HG03139 (cell line): ENCODE data around the gene LMF1.

ENCODE experiments used
- ATAC-seq: cut with Tn5 transposase; IDR thresholded peaks from one replicate; pipeline ENCODE4 v1.9.1; 2021; ENCODE audit not compliant: unreplicated experiment

The LMF1 gene

DNA sequence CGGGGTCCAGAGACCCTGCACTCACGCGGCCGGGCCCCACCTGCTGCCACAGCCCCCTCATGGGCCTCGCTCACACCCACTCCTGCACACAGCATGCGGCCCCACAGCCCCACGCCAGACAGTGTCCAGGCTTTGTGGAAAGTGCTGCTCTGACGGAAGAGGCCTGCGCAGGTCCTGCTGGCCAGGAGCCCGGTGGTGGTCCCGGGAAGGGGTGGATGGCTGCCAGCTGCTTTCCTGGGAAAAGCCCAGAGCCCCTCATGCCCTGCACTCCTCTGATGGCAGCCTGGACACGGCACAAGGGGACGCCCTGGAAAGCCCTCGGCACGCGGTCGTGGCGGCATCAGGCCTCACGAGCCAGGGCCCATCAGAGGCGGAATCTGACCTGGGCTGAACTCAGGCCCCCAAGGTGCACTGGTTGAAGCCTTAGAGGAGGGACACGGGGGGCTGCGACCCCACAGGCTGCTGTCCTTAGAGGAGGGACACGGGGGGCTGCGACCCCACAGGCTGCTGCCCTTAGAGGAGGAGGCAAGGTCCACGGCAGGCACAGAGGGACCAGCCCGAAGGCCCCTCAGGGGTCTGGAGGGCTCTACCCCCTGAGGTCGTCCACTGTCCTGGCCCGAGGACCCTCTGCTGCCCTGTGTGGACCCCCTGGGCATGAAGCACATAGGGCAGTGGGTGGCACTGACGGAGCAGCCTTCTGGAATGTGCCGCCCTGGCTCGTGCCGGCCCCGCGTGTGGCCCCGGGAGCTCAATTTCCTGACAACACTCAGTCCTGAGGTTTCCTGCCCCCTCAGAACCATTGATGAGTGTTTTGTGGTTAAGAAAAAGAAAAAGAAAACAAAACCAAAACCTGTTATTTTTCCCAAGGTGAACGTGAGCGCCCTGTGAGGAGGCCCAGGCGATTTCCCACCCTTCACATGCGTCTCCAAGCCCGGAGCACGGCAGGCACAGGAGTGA, 32.9 kb upstream of the LMF1 start:
- no peak for ATAC-seq

DNA sequence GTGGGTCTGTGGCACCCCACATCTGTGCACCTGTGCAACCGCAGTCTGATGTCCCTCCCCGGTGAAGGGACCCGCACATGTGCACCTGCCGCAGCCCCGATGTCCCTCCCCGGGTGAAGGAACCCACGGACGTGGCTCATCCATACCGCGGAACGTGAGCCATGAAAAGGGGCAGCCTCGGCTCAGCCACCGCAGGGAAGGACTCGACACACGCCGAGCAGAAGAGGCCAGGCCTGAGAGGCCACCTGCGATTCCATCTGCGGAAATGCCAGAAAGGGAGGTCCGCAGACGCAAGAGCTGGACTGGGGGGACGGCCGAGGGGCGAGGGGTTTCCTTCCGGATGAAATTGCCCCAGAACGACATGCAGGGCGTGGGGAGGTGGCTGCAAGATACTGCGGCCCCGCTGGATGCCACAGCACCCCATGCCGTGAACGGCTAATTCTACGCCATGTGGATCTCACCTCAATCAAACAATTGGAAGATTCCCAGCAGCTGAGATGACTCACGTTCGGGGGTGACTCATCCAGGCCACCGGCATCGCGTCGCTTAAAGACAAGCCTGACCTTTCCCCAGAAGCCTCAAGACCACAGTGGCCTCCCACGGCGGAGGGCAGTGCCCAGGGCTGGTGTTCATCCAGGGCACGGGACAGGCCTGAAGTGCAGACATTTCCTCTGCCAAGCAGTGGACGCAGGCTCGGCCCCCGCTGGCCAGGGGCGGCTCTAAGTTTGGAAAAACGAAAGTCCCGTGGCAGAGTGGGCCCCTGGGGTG, 31.8 kb upstream of the LMF1 start:
- ATAC-seq = no peak

DNA sequence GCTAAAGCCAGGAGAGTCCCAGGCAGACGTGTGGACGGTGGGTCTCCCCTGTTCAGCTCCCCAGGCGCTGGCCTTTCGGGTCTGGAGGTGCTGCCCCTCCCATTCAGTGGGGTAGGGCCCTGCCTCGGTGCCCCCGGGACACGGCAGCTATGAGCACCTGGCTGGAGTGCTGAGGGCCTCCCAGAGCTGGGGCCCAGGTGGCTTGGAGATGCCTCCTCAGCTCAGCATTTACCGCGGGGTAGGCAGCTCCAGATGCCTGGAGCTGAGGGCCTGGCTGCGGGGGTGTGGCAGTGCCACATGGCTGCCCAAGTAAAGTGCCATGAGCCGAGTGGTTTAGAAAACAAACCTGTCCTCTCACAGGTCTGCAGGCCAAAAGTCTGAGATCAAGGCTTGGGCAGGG, 30.3 kb upstream of the LMF1 start:
- no peak for ATAC-seq

DNA sequence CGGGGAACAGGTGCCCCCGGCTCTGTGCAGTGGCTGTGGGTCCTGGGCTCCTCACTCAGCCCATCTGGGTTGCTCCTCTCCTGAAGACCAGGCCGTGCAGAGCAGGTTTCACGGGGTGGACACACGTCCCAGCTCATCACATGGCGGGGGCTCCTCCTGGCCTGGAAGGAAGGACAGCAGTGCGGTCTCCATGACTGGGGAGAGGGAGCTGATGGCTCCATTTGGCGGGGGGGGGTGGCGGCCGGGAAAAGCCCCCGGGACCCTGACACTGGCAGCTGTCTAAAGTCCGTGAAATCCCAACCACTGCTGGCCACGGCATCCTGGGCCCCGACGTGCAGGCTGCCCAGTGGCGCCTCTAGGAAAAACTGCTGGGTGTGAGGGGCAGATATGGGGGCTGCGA, 29.8 kb upstream of the LMF1 start:
- ATAC-seq = no peak

DNA sequence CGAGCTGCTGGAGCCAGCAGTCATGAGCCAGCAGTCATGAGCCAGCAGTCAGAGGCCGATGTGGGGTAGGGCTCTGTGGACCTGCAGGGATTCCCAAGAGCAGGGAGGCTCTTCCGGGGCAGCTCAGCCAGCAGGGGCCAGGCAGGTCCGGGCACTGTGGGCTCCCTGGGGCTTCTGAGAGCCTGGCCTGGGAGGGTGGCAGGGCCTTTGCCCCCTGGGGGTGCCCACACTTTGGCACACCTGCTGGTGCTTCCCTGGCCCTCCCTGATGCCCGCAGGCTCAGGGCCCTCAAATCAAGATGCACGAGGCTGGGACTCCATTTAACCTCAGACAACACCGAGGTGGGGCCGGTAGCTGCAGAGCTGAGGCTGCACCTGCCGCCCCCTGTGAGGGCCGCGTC, 28.9 kb upstream of the LMF1 start:
- ATAC-seq = no peak

DNA sequence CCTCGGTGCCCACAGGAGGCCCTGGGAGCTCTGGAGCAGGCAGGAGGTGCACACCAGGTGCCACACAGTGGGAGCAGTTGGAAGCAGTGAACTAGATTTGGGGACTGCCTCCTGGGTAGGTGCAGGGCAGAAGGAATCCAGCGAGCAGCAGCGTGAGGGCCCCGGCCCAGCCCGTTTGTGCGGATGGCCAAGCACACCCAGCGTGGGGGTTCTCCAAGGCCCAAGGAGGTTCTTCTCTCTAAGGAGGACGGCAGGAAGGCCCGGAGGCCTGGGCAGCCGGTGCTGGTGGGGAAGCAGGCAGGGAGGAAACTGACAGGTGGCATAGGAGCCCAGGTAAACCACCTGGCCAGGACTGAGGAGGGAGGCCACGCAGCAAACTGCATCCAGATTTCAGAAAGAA, 27.8 kb upstream of the LMF1 start:
- no peak for ATAC-seq

DNA sequence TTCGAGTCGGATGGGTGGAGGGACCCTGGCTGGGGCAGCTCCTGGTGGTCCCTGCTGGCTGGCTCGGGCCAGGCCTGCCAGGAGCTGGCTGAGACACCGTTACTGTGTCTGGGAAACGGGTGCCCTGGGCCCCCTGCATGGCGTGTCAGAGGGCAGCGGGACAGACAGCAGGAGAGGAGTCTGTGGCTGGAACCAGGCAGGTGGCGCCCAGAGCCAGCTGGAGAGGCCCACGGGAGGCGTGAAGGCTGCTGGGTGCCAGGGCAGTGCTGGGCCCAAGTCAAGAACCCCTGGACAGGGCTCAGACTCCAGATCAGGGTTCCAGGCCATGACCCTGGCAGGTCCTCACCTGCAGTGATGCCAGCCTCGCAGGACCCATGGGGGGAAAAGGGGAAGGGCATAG, 27.4 kb upstream of the LMF1 start:
- ATAC-seq = no peak

DNA sequence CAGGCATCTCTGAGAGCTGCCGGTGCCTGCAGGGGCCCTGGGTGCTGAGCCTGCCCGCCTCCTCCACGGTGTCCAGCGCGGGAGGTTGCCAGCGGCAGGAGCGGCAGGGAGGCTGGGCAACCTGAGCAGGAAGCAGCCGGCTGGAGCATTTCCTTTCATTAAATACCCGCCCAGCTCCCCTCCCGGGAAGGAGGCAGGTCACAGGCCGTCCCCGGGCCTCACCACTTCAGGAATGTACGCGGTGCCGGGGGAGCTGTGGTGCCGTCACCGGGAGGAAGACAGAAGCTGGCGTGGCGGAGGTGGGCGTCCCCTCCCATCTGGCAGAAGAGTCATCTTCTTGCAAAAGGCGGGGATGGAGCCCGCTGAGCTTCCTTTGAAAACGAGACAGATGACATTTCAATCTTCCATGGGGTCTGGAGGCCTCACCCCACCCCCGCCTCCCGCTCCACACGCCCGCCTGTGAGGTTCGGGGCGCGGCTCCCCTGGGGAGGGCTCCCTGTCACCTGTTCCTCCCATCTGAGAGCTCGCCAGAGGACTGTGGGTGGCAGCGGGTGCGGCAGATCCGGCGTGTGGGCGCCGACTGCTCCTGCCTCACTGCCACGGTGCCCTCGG, 26.8 kb upstream of the LMF1 start:
- no peak for ATAC-seq

DNA sequence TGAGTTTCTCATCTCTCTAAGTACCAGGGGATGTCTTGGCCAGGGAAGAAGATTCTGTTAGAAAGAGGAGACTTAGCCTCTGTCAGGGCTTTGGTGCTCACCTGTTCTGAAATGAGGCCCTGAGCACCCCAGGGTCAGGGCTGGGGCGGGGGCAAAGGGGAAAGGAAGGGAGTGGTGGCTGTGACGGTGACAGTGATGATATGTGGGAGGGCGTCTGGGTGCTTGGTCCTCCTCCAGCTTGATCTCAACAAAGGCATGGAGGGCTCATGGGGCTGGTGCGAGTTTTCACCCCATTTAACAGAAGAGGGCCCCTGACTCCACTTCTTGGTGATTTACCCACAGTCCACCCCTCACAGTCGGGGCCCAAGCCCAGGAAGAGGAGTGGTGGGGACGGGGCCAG, 25.9 kb upstream of the LMF1 start:
- no peak for ATAC-seq

DNA sequence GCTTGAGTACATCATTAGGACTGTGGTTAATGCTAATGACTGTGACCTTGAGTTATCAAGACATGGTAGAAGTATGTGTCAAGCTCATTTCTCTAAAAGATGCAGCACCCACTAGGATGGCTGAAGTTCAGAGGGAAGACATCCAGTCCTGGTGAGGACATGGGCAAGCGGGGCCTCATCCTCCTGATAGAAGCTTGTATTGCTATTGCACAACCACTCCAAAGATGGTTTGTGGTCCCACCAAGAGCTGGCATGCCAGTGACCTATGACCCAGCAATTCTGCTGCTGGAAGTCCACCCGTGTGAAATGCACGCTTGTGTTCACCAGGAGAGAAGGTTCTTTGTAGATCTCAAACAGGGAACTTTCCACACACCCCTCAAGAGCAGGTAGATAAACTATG, 25.0 kb upstream of the LMF1 start:
- no peak for ATAC-seq

DNA sequence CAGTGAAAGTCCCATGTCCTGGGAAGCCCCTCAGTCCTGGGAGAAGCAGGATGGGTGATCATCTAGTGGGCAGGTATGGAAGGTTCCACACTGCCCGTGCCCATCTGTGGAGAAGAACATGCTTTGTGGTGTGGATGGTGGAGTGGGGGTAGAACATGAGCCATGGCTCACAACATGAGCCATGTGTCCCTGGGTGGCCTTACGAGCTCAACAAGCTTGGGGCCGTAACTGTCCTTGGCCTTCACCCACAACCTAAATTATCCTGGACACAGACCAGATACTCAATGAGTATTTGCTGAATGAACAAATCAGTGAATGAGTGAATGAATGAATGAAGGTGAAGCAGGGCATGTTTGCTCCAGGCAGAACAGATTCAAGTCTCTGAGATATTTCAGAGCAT, 24.3 kb upstream of the LMF1 start:
- no peak for ATAC-seq

DNA sequence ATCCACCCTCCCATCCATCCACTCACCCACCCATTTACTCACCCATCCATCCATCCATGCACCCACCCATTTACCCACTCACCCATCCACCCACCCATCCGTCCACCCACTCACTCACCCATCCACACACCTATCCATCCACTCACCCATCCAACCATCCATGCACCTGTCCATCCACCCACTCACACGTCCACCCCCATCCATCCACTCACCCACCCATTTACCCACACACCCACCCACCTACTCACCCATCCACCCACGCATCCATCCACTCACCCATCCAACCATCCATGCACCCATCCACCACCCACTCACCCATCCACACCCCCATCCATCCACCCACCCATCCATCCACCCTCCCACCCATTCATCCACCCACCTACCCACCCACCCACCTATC, 22.9 kb upstream of the LMF1 start:
- no peak for ATAC-seq

DNA sequence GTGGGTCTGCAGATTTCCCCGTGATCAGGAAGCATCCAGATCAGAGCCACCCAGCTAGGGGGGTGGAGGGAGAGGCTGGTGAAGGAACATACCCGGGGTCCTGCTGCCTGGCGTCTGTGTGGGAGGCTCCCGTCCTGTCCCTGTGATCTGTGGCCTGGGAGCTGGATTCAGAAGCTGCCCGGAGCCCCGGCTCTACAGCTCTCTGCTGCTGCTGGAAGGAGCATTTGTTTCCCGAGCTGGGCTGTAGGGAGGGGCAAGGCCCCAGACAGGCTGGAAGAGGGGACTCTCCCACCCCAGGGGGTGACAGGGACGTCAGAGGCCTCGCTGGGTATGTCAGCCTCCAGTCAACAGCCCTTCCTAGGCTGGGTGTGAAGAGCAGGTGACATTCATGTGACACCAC, 21.0 kb upstream of the LMF1 start:
- no peak for ATAC-seq

DNA sequence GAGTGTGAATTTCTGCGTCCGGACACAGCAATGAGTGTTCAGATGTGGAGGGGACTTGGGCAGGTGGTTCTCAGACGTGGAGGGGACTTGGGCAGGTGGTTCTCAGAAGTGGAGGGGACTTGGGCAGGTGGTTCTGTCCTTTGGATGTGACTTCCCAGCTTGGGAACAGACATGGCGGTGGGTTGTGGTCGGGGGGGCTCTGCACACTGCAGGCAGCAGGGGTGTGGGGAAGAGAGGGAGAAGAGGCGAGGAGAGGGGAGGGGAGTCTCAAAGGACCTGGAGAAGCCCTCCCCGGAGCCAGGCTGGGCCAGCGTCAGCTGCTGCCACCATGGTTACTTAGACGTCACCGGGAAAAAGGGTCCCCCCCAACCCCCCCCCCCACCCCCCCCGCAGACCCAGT, 20.6 kb upstream of the LMF1 start:
- no peak for ATAC-seq

DNA sequence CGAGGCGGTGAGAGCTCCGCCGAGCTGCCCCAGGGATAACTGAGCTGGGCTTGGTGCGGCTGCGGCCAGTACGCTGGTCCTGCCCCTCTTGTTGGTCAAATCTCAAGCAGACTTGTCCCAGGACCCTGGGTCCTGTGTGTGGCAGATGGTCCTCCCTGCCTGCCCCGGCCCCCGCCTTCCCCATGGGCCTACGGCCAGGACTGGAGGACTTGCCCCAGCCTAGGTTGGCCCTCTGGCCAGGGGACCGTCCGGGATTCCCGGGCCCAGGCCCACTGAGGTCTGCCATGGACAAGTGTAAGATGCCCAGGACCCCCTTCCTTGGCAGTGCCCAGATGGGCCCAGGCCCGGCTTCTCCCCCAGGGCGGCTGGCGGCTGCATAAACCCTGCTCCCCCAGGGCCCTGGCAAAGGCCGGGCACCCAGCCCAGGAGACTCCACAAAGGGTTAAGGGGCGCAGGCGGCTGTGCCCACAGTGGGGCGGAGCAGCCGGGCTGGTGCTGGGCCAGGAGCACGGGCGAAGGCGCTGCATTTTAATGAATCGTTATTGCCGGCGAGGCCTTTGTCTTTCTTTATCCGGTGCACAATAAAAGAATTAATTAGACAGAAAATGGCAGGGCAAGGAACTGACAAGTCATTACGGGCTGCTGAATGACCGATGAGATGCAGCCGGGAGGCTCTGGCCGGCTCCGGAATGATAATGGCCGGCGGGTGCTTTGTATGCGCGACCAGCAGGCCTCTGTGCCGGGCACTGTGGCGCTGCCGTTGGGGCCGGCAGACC, 19.9 kb upstream of the LMF1 start:
- ATAC-seq = no peak

DNA sequence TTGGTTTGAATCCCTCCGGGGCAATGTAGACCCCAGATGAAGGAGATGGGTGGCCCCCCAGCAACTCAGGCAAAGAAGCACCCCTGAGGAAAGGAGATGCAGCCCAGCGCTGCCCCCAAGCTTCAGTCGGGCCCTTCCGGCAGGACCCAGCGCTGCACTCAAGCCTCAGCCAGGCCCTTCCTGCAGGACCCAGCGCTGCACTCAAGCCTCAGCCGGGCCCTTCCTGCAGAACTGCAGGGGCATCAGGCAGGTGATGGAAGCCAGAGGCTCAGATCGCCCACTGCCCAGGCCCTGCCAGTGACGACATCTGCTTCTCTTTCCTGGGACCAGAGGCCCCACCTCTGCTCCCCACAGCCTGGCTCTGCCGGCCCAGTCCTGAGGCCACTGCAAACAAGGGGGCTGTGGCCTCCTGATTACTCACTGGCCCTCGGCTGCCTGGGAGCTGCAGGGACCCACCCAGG, 18.6 kb upstream of the LMF1 start:
- no peak for ATAC-seq

DNA sequence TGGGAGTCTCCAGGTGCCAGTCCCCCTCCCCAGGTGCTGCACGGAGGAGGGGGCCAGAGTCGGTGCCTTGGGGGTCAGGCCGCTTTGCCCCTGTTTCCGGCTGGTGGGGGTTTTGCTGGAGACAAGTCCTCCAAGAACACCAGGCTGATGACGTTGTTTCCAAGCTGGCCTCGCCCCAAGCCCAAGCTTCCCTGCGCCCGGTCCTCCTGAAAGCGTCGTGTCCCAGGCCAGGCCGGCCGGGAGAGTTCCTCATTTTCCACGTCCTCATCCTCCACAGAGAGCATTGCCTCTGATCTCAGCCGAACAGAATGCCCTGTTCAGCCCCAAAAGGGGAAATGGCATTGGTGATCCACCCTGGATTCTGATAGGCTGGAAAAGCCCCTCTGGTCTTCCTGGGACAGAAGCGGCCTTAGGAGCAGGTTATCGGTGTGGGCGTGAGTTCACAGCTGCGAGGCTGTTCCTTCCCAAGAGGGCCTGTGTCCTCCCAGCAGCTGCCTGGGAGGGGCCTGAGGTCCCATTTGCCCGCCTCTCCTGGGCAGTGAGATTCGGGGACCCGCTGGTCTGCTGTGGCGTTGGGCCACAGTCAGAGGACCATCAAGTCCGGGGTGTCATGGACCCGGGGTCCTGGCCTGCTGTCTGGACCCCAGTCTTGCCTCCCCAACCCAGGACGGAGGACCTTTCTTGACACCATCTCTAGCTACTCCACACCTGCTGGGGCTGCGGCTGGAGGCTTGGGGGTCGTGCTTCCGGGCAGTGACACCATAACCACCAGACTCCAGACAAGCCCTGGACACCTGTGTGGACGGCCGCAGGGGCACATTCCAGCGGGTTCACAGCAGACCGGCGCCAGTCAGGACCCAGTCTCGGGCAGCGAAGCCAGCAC, 17.9 kb upstream of the LMF1 start:
- no peak for ATAC-seq

DNA sequence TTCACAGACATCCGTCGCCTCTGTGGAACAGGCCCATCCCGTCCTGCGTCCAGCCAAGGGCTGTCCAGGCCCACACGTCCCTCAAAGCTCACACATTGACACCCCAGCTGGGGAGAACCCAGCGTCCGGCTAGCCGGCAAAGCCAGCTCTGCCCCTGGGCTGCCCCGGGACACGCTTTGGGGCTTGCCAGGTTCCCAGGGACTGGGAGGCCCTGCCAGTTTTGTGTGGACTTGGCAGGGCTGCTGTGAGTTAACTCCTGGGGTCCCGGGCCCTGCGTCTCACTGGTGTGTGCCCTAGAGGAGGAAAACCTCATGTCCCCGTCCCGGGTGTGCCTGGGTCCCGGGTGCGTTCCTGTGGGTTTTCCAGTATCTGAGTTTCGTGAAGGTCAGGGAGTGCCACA, 17.1 kb upstream of the LMF1 start:
- no peak for ATAC-seq

DNA sequence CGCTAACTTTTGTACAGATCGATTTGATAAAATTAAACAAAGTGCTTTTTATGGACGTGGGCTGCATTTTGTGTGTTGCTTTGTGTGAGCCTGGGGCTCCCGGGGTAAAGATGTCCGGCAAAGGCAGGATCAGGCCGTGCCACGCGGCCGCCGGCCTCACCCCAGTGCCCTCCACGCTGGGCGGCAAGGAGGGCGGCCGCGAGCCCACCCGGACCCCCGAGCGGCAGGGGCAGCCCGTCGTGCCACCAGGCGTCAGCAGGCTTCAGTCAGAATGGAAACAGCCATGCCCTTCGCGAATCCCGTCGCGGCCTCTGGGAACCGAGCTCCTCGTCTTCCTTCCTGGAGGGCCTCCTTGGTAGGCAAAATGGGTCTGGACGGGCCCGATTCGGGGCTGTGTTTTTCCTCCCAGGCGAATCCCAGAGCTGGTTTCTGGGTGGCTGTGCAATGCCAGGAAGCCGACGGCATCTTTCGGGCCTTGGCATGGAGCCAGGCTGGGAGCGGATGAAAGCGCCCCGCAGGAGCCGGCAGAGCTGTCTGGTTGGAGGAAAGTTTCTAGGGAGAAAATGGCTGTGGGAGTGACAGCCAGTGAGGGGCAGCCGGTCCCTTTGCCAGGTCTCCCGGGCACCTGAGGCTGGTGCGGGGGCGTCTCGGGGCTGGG, 16.3 kb upstream of the LMF1 start:
- ATAC-seq = no peak

DNA sequence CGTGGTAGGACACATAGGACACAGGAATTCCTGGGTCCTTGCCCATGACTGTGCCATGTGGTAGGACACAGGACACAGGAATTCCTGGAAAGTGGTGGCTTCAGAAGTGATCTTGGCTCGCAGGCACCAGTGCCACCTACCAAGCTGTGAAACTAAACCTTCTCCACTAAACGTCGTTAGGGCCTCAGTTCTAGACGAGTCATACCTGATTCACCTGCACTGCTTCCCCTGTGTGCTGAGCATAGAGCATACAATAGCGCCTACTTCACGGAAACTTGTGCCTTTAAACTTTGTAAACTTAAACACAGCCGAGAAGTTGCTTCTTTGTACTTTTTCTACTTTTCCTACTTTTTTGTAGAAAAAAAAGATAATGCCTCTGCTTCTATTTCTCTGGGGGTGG, 15.6 kb upstream of the LMF1 start:
- no peak for ATAC-seq
